HG03159 (cell line): ENCODE data around the gene CXCL13.
"Not testable (repeated sequence)": the region's sequence is repeated elsewhere in the genome, so short reads cannot be mapped to it uniquely, and the experiment has no call there.

ENCODE experiments used
- ATAC-seq: cut with Tn5 transposase; IDR thresholded peaks from one replicate; pipeline ENCODE4 v1.9.1; 2021; ENCODE audit warnings: mild to moderate bottlenecking, moderate library complexity; ENCODE audit not compliant: unreplicated experiment

Gene CXCL13, protein sequence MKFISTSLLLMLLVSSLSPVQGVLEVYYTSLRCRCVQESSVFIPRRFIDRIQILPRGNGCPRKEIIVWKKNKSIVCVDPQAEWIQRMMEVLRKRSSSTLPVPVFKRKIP

GRCh38 chr4:77605210-77605902 lies at the start of gene CXCL13:
CXCL13 (plus strand) TSS chr4:77605820; CDS start chr4:77605866, 46 bp downstream.
- ATAC-seq: no peak

DNA sequence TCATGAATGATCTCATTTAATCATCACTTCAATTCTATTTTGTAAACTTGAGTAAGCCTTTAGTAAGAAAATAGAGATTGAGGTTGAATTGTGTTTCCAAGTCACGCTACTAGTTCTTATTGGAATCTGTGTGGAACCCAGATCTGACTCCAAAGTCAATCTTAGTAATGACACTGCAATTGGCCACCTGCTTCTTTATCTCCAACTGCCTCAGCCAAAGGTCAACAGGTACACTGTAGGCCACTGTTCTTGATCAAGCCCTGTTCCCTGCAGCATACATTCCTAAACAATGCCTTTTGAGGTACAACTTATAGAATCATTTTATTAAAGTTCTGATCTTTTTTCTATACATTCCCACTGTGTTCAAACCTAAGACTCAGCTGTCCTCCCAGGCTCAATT lies 45.5 kb upstream of the CXCL13 start:
- no peak for ATAC-seq

GRCh38 chr4:77561720-77562119 lies 43.9 kb upstream of the CXCL13 start:
- ATAC-seq: not testable (repeated sequence)

- no peak for ATAC-seq
These were observed 41.4 kb upstream of the CXCL13 start for GRCh38 chr4:77564231-77564630.

- no peak for ATAC-seq
These were observed 39.5 kb upstream of the CXCL13 start for GRCh38 chr4:77566148-77566547.

GRCh38 chr4:77567549-77567948 lies 38.1 kb upstream of the CXCL13 start:
- no peak for ATAC-seq

DNA sequence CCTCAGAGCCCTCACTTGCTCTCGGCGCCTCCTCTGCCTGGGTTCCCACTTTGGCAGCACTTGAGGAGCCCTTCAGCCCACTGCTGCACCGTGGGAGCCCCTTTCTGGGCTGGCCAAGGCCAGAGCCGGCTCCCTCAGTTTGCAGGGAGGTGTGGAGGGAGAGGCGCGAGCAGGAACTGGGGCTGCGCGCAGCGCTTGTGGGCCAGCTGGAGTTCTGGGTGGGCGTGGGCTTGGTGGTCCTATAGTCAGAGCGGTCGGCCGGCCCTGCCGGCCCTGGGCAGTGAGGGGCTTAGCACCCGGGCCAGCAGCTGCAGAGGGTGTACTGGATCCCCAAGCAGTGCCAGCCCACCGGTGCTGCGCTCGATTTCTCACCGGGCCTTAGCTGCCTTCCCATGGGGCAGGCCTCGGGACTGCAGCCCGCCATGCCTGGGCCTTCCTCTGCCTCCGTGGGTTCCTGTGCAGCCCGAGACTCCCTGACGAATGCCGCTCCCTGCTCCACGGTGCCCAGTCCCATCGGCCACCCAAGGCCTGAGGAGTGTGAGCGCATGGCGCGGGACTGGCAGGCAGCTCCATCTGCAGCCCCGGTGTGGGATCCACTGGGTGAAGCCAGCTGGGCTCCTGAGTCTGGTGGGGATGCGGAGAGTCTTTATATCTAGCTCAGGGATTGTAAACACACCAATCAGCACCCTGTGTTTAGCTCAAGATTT lies 35.0 kb upstream of the CXCL13 start:
- ATAC-seq: not testable (repeated sequence)

- ATAC-seq: no peak
These were observed 29.3 kb upstream of the CXCL13 start for GRCh38 chr4:77576351-77576750.

- no peak for ATAC-seq
These were observed 27.5 kb upstream of the CXCL13 start for GRCh38 chr4:77578145-77578544.

DNA sequence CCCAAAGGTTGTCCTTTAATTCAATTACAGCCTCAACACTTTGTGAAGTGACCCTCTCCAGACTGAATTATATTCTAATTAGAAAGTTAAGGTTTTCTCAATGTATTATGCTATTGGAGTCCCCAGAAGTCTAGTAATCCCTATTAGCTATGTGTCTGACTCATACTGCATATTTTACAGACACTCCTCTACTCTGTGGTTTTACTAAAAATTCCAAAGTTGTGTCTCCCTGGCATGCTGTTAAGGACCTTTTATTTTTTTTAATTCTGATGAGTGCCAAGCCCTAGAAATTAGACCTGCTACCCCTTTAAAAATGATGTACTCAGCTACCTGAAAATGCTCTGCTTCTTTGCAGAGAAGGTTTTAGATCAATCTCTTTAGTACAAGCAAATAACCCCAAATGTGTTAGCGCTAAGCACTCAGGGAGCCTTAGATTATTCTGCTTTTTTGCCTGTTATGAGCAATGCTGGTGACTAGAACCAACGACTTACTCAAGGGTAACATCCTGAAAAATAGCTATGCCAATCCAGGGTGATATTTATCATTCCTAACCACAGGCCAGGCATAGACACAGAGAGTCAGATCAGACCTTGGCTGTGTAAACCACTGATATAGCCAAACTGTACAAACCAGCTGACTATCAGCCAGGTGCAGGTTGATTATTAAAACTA lies 26.1 kb upstream of the CXCL13 start:
- ATAC-seq: no peak

GRCh38 chr4:77581724-77582123 lies 23.9 kb upstream of the CXCL13 start:
- ATAC-seq: no peak

- no peak for ATAC-seq
These were observed 23.5 kb upstream of the CXCL13 start for GRCh38 chr4:77582156-77582555.

- ATAC-seq: no peak
These were observed 22.9 kb upstream of the CXCL13 start for GRCh38 chr4:77582711-77583110.

- peak; percentile 98 for ATAC-seq
These were observed 18.7 kb upstream of the CXCL13 start for GRCh38 chr4:77586951-77587383.

DNA sequence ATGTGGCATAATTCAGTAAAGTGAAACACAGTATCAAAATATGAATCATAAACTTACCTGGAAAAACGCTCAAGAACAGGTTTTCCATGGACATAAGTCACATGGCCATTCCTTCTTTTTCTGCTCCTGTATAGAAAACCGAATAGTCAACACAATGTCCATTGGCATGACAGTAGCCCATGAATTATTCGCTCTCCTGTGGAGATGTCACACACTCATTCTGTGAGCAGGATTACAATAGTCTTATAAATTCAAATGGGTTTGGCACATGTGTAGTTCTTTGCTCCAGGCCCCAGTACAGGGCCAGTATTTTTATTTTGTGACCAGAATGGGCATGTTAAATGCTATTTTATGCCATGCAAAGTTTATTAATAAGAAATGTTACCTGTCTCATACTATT lies 15.1 kb upstream of the CXCL13 start:
- no peak for ATAC-seq

DNA sequence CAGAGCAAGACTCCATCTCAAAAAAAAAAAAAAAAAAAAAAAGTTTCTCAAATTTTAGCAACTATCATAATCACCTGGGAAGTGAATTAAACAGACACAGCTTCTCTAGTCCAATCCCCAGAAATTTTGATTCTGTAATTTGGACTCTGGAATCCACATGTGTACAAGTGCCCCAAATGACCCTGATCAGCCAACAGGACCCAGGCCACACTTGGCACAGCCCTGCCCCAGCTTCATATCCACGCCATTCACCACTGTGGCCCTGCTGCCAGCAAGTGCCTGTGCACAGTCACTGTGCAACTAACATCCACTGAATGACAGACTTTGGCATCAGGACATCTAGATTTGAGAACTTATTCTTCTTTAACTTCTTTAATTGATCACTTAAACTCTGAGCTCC lies 14.1 kb upstream of the CXCL13 start:
- no peak for ATAC-seq

DNA sequence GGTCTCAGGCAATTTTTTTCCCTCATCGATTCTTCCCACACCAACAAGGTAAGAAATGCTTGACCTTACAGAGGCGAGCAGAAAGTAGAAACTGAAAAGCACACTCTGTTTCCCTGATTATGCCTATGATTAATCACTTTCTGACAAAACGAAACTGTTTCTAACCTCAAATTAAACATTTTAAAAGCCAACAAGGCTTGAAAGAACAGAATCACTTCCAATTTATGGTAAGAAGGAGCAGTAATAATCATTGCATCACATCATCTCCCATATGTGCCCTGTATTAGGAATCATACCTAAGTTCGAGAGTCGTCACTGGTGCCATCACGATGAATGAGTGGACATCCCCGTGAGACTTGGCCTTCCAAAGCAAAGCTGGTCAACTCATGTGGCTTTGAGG lies 12.5 kb upstream of the CXCL13 start:
- ATAC-seq: no peak

DNA sequence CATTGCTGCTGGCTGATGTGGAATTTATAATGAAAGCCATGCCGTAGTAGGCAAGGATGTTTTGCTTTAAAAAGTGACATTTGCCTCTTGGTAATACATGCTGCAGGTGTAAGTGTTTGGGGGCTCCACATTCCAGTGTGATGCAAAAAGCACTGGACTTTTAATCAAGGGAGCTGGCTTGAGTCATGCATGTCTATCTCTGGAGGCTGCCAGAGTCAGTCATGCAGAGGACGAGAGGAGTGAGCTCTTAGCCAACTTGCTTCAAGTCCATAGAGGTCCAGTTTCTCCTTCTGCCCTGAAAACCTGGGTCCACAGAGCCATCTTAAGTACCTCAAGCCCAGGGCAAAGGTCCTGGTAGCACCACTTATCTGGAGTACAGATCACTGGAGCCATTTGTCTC lies 11.6 kb upstream of the CXCL13 start:
- ATAC-seq: no peak

DNA sequence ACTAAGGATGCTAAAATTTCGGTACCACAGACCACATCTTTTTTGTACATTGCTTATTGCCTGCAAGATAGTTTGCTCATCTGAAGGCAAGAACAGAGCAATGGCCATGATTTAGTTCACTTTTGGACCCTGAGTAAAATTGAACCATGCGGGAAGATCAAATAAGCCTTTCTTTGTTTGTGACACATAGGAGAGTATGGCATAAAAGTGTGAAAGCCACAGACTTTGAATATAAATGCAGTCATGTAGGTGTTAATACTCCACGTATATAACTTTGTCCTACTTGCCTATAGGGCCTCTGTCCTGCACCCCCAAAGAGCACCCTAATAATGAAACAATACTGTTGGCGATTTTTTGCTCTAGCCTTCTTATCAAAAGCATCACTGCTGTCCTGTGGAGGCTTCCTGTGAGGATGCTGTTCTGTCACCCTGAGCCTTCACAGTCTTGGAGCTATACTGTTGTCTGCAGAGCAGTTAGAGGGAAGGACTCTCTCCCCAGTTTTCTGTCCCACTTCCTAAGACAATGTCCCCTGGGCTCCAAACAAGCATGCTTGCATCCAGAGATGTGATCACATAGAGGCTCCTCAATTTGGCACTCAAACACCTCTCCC lies 10.2 kb upstream of the CXCL13 start:
- ATAC-seq: no peak

DNA sequence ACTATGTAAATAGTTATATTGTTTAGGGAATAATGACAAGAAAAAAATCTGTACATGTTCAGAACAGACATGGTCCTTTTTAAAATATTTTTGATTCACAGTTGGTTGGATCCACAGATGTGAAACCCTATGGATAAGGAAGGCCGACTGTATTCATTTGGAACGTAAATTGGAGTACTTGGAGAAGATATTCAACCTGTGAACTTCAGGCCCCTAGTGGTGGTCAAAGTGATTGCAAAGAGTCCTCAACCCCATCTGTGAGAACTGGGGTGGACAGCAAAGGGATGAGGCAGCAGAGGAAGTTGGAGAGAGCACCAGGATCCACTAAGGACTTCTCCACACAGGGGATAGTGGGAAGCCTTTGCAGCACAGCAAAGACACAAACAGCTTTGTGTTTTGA lies 6.2 kb upstream of the CXCL13 start:
- ATAC-seq: peak; percentile 52
